Mesodermal cell (in vitro differentiated cells): Measurements from ENCODE around the gene EML1.

Source experiments
- H3K27ac ChIP-seq: 2 replicates; pipeline ENCODE4 v1.7.0; 2013; ENCODE audit warnings: mild to moderate bottlenecking, low read depth, low read length, moderate library complexity; ENCODE audit not compliant: severe bottlenecking
- H3K36me3 ChIP-seq: 2 replicates; pipeline ENCODE4 v1.7.1; 2013; ENCODE audit warnings: mild to moderate bottlenecking, low read length, moderate library complexity; ENCODE audit not compliant: control insufficient read depth, insufficient read depth
- H3K4me1 ChIP-seq: one replicate; pipeline ENCODE4 v1.7.1; 2013; ENCODE audit warnings: mild to moderate bottlenecking, low read length; ENCODE audit not compliant: insufficient read depth, control insufficient read depth, poor library complexity, severe bottlenecking
- H3K4me3 ChIP-seq: 2 replicates; pipeline ENCODE4 v1.7.0; 2013; ENCODE audit warnings: low read length, control low read depth, mild to moderate bottlenecking; ENCODE audit not compliant: insufficient read depth, poor library complexity, severe bottlenecking; ENCODE audit errors: extremely low read depth
- H3K9me3 ChIP-seq: 2 replicates; pipeline ENCODE4 v1.7.1; 2013; ENCODE audit warnings: mild to moderate bottlenecking, low read length, moderate library complexity; ENCODE audit not compliant: control insufficient read depth
- WGBS, 2 experiments: methylation state at CpG; one replicate each; pipeline ENCODE4 v1.1.5; 2013; ENCODE audit warnings: missing lambda C conversion rate in 2 of 2; ENCODE audit not compliant: insufficient coverage in 2 of 2; 5-methylcytosine and 5-hydroxymethylcytosine counted together

Gene EML1

DNA sequence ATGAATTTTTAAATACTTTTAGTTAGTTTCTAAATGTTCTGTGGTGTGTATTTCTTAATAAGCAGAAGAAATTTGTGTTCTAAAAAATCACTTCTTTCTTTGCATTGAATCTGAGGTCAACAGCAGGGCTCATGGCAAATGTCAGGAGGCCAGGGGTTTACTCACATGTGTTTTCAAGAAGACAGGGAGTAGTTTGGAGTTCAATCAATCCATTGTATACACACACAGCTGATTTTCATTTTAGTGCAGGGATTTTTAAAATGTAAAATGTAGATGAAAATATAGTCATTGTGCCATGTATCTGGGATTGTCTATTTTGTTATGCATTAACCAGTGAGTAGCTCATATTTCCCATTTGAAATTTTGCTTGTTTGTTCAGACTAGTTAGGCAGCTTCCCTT is 62.1 kb downstream of the EML1 start:
- no peak overlapping the region for H3K27ac ChIP-seq
- no peak overlapping the region for H3K4me3 ChIP-seq
- H3K4me1 ChIP-seq = no peaks in the 10 kb centered on the region
- H3K36me3 ChIP-seq = peaks cover 3% of the 10 kb centered on the region
- no peaks in the 10 kb centered on the region for H3K9me3 ChIP-seq

DNA sequence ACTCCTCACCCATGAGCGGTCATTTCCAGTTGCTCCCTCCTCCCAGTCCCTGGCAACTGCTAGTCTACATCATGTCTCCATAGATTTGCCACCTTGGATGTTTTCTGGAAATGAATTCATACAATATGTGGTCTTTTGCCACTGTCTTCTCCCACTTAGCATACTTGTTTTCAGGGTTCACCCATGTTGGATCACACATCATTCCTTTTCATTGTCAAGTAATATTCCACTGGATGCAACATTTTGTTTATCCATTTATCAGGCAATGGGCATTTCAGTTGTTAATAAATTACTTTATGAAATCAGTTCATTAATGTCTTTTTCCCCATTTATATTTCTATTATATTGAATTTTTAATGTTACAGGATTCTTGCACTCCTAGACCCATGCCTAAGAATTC is 64.3 kb downstream of the EML1 start:
- no peaks in the 10 kb centered on the region for H3K36me3 ChIP-seq
- WGBS, 2 experiments = no CpG with 5 or more reads among the region's 1 CpG
- no peak overlapping the region for H3K4me3 ChIP-seq
- H3K27ac ChIP-seq = no peak overlapping the region
- H3K4me1 ChIP-seq = no peaks in the 10 kb centered on the region
- no peaks in the 10 kb centered on the region for H3K9me3 ChIP-seq

DNA sequence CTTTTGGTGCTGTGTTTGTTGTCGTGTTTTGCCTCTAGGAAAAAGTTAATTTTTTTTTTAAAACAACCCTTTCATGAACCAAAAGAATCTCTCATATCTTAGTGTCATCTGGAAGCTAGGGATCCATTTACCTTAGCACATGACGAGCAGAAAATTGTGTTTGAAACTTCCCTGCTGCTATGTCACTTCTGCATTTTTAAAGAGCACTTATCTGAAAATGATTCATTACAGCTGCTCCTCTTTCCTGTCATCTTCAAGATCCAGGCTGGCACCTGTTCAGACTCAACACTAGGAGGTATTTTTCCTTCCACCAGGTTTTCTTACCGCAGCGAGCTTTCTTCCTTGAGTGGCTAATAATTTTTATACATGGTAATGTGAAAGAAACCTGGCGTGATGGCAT is 67.0 kb downstream of the EML1 start:
- 83 to 100% methylated on average over 2 of the region's 5 CpGs for WGBS, 2 experiments
- no peaks in the 10 kb centered on the region for H3K36me3 ChIP-seq
- H3K4me3 ChIP-seq = no peak overlapping the region
- H3K27ac ChIP-seq = no peak overlapping the region
- no peaks in the 10 kb centered on the region for H3K9me3 ChIP-seq
- H3K4me1 ChIP-seq = no peaks in the 10 kb centered on the region

DNA sequence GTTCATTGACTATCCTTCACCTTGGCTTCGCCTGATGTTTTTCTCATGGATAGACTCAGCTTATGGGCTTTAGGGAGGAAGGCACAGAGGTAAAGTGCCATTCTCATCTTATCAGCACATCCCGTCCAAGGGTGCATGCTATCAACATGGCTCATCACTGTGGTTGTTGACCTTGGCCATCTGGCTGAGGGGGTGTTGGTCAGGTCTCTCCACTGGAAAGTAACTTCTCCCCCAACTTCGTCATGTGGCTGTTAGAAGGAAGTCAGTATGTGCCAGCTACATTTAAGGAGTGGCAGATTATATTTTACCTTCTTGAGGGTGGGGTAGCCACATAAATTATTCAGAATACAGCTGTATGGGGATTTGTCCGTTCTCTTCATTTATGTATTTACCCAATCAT is 68.9 kb downstream of the EML1 start:
- no peaks in the 10 kb centered on the region for H3K9me3 ChIP-seq
- H3K4me1 ChIP-seq = no peaks in the 10 kb centered on the region
- H3K4me3 ChIP-seq = no peak overlapping the region
- peaks cover 6% of the 10 kb centered on the region for H3K36me3 ChIP-seq
- H3K27ac ChIP-seq = no peak overlapping the region
- no CpG with 5 or more reads among the region's 4 CpGs for WGBS, 2 experiments

DNA sequence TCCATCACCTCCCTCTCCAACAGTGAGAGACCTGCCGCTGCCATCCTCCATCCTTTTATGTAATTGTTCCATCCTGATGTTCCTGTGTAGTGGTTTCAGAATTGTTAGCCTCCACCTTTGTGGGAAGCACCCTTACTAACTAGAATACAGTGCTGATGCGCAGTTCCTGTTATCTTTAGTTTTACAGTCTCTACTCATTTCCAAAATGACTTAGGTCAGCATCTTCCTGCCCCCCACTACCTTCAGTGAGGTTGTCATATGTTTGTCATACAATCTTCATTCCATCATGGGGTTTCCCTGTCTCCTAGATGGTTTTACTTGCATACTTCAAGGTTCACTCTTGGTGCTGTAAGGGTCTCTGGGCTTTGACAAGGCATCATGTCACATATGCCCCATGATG is 69.8 kb downstream of the EML1 start:
- H3K36me3 ChIP-seq = peaks cover 6% of the 10 kb centered on the region
- H3K27ac ChIP-seq = no peak overlapping the region
- H3K4me1 ChIP-seq = no peaks in the 10 kb centered on the region
- no peak overlapping the region for H3K4me3 ChIP-seq
- no peaks in the 10 kb centered on the region for H3K9me3 ChIP-seq
- 88 to 100% methylated on average over 1 of the region's 2 CpGs for WGBS, 2 experiments

DNA sequence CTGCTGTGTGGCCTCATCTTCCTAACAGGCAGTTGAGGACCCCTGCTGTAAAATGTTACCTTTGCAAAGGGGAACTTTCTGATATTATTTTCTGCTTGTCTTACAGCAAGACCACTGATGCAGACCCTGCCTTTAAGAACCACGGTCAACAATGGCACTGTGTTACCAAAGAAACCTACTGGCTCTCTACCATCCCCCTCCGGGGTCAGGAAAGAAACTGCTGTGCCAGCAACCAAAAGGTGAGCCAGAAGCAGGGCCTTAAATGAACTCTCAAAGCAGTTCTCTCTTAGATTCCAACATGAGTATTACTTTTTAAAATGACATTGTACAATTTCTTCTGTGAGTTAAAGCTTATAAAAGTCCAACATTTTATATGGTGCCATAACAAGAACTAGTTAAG is 72.2 kb downstream of the EML1 start:
- H3K4me3 ChIP-seq = no peak overlapping the region
- H3K9me3 ChIP-seq = no peaks in the 10 kb centered on the region
- no peak overlapping the region for H3K27ac ChIP-seq
- H3K36me3 ChIP-seq = peaks cover 6% of the 10 kb centered on the region
- H3K4me1 ChIP-seq = no peaks in the 10 kb centered on the region
- 83 to 89% methylated on average over 1 to 2 of the region's 2 CpGs for WGBS, 2 experiments

DNA sequence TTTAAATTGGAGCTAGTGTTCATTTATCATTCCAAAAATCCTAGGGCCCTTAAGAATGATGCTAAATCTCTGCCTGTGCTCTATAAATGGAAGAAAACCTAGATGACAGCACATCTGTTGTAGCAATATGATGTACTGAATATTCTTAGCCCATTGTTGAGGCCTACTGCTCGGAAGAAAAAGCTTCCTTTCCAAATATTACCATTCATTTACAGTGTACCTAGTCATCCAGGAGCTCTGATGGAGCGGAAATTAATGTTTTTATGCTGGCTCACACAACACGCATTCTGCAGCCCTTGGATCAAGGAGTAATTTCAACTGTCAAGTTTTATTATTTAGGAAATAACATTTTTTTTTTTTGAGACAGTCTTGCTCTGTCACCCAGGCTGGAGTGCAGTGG is 77.4 kb downstream of the EML1 start:
- Histone ChIP-seq H3K4me3 (no peak overlapping the region), H3K36me3 (peaks cover 6% of the 10 kb centered on the region), H3K4me1 (peaks cover 2% of the 10 kb centered on the region), H3K27ac (no peak overlapping the region), H3K9me3 (no peaks in the 10 kb centered on the region)
- WGBS, 2 experiments = 90 to 100% methylated on average over 1 to 2 of the region's 3 CpGs

DNA sequence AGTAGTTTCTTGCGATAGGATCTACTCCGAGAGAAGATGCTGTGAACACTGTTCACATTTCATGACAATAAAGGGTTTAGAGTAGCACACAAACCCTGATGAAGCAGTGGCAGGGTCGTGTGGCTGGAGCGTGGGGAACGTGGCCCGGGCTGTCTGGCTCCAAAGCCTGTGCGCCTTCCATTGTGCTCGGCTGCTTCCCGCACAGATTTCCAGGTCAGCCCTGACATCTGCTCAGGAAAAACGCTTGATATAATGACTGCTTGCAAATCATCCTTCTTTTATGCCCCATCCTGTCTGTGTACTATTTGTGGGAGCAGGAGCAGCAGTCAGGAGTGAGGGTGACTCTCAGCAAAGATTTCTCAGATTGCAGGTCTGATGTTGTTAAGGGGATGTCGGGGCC is 78.6 kb downstream of the EML1 start:
- Histone ChIP-seq H3K4me3 (no peak overlapping the region), H3K4me1 (peaks cover 2% of the 10 kb centered on the region), H3K27ac (no peak overlapping the region), H3K9me3 (no peaks in the 10 kb centered on the region), H3K36me3 (peaks cover 3% of the 10 kb centered on the region)
- WGBS, 2 experiments = 80 to 88% methylated on average over 11 of the region's 11 CpGs

DNA sequence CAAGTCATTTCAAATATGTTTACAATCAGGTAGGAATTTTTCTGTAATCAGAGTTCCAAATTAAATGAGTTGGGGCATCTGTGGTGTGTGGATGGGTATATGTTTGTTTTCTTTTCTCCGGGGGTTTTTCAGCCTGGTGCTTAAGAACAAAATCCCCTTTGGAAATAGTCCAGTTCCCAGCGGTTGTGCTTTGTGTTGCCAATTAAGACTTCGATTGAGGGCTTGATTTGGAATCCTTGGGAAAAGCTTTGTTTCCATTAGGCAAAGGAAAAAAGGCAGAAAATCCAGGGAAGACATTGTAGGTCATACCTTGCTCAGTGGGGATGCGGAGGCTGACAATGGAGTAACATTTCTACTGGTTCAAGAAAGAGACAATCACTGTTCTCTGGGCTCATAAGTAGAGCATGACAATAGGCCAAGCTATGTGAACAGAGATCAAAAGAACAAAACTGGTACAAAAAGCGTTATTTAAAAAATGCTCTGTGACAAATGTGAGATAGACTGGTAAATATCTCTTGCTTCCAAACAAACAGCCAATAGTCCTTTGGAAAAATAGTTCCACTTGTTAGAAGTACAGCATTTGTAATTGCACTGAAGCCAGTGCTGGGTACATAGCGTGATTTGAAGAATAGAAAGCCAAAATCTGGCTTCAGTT is 79.7 kb downstream of the EML1 start:
- Histone ChIP-seq H3K27ac (no peak overlapping the region), H3K9me3 (no peaks in the 10 kb centered on the region), H3K36me3 (no peaks in the 10 kb centered on the region), H3K4me1 (peaks cover 2% of the 10 kb centered on the region), H3K4me3 (no peak overlapping the region)
- WGBS, 2 experiments = 29 to 36% methylated on average over 3 to 4 of the region's 6 CpGs

DNA sequence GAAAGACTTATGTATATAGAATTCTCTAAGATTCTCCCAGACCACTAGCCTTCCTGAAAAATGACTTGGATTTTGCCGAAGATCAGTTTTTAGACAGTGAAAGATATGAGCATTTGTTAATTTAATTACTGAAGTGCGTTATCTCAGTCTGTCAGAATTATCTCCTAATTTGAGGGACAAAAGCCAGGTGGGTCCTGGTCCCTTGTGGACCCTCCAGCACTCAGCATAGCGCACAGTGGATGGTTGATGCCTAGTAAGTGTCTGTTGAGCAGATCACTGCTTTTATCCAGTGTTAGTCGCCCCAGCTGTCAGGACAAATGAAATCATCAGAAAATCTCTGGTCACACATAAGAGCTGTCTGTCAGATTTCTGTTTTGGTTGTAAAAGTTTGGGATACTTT is 80.4 kb downstream of the EML1 start:
- Histone ChIP-seq H3K36me3 (no peaks in the 10 kb centered on the region), H3K27ac (no peak overlapping the region), H3K4me3 (no peak overlapping the region), H3K9me3 (no peaks in the 10 kb centered on the region), H3K4me1 (peaks cover 2% of the 10 kb centered on the region)
- 90 to 96% methylated on average over 3 to 4 of the region's 4 CpGs for WGBS, 2 experiments

DNA sequence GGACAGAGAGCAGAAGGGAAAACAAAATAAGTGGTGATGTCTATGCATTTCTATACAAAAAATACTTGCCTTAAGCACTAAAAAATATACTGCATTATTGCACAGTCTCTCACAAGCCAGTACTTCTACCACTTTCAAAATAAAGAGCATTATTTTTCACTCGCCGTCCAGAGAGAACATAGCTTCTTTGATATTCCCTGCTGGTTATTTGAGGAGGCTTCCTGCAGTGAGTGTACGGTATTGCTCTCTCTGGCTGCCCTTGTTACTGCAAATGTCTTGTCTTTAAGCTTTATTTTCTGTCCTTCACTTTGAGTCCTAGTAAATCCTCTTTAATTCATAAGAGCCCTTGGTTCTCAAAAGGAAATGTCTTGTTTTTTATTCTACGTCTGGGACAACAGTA is 81.1 kb downstream of the EML1 start:
- Histone ChIP-seq H3K4me3 (no peak overlapping the region), H3K27ac (no peak overlapping the region), H3K36me3 (no peaks in the 10 kb centered on the region), H3K9me3 (no peaks in the 10 kb centered on the region), H3K4me1 (peaks cover 2% of the 10 kb centered on the region)
- 27 to 80% methylated on average over 1 to 3 of the region's 4 CpGs for WGBS, 2 experiments
